Effector memory CD8-positive, alpha-beta T cell (primary cell): ENCODE measurements around the gene TAB2.
A peak's percentile ranks its signal among the peaks of the same experiment; 100 is the strongest.
"Not testable (repeated sequence)": the region's sequence is repeated elsewhere in the genome, so short reads cannot be mapped to it uniquely, and the experiment has no call there.

Experiments
- ATAC-seq: fragments of 150-1000 bp; cut with Tn5 transposase; replicated peaks from 2 replicates; pipeline ENCODE4 v1.10.0; 2021; ENCODE audit warnings: mild to moderate bottlenecking, moderate library complexity
- DNase-seq, 3 experiments: peaks; one replicate each; pipeline ENCODE4 v3.0.0; 2021
- H3K27ac Mint-ChIP-seq, 2 donors: one replicate each; pipeline ENCODE4 v1.8.0; 2022; ENCODE audit warnings: mild to moderate bottlenecking in 2 of 2, mixed read lengths in 2 of 2, moderate library complexity in 2 of 2
- H3K27me3 Mint-ChIP-seq, 2 donors: one replicate each; pipeline ENCODE4 v1.8.0; 2022; ENCODE audit warnings: mixed read lengths in 2 of 2
- H3K36me3 Mint-ChIP-seq: one replicate; pipeline ENCODE4 v1.8.0; 2022; ENCODE audit warnings: mild to moderate bottlenecking, moderate library complexity, mixed read lengths; ENCODE audit not compliant: insufficient read depth
- H3K4me1 Mint-ChIP-seq, 2 donors: one replicate each; pipeline ENCODE4 v1.8.0; 2022; ENCODE audit warnings: low read depth in 2 of 2, mixed read lengths in 2 of 2
- H3K4me3 Mint-ChIP-seq, 2 donors: one replicate each; pipeline ENCODE4 v1.8.0; 2022; ENCODE audit warnings: mild to moderate bottlenecking in 2 of 2, mixed read lengths in 2 of 2, moderate library complexity in 2 of 2
- H3K9me3 Mint-ChIP-seq, 2 donors: one replicate each; pipeline ENCODE4 v1.8.0; 2022; ENCODE audit warnings: mixed read lengths in 2 of 2

Gene TAB2

GRCh38 chr6:149454346-149454848 lies 136.9 kb downstream of the TAB2 start:
- no peak for DNase-seq

DNA sequence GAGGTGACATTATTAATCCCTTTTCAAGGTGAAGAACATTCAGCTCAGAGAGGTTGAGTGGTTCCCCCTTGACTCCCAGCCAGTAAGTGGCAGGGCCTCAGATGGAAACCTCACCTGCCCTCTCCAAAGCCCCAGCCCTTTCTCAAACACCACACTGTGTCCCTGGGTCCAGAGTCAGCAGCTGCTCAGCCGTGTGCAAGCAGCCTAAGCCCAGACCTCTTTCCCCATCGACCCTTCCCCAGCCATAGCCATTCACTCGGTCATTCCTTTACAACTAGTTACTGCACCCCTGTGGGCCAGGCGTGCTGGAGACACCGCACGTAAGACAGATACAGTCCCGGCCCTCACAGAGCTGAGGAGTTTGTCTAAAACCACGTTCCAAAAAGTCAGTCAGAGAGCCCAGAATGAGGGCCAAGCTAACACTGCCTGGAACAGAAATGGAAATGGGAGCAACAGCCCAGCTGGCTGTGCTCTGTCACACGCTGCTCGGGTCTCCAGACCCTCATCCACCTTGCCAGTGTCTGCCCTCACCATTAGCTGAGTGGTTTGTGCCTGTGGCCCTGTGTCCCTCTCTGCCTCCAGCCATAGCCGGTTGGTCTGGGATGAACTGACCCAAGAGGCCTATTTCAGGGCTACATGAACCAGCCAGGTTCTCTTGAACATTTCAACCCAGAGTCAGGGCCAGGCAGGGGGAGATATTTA lies 137.7 kb downstream of the TAB2 start:
- DNase-seq (no peak), ATAC-seq (no peak)
- Mint-ChIP-seq H3K9me3 (no peaks in the 10 kb centered on the region), H3K27me3 (no peaks in the 10 kb centered on the region), H3K36me3 (peaks cover 36% of the 10 kb centered on the region), H3K27ac (no peak overlapping the region), H3K4me3 (no peak overlapping the region), H3K4me1 (no peaks in the 10 kb centered on the region)

More at GRCh38 chr6:149454346-149454848, 136.9 kb downstream of the TAB2 start:
- no peak for ATAC-seq
- no peaks in the 10 kb centered on the region for H3K9me3 Mint-ChIP-seq
- no peaks in the 10 kb centered on the region for H3K4me1 Mint-ChIP-seq
- peak overlapping the region in 1 of 2 donors; percentile 16 for H3K27ac Mint-ChIP-seq
- peaks cover 33% of the 10 kb centered on the region for H3K36me3 Mint-ChIP-seq
- no peak overlapping the region for H3K4me3 Mint-ChIP-seq
- H3K27me3 Mint-ChIP-seq = no peaks in the 10 kb centered on the region

DNA sequence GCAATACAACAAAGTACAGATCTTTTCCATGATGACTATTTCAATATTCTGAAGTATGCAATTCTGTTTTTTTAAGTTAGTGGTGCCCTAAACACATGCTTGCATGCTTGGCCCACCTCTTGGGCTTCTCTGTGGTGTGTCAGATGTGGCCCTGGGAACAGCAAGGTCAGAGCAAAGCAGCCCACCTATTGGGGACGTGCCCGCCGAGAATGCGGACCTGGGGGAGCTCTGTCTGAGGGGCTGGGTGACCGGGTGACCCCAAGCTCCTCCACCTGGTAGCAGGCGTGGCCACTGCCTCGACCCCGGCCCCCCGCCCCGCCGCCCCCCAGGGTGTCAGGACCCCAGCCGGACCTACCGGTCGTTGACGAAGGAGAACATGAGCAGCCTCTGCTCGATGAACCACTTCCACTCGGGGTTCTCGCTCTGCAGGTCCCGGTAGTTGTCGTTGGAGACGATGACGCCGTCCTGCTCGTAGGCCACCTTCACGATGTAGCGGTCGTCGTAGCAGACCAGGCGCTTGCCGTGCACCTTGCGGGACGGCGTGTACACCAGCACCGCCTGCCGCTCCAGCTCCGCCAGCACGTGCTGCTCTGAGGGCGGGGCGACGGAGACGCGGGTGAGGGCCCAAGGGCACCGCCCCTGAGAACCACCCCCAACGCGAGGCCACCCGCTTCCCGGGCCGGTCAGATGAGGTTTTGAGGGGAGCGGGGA lies 139.0 kb downstream of the TAB2 start:
- no peak for ATAC-seq
- Mint-ChIP-seq H3K27ac (no peak overlapping the region), H3K27me3 (no peaks in the 10 kb centered on the region), H3K4me1 (no peaks in the 10 kb centered on the region), H3K4me3 (no peak overlapping the region), H3K36me3 (peaks cover 48% of the 10 kb centered on the region), H3K9me3 (no peaks in the 10 kb centered on the region)
- no peak for DNase-seq

GRCh38 chr6:149457316-149457884 lies 139.9 kb downstream of the TAB2 start:
- H3K36me3 Mint-ChIP-seq = peaks cover 54% of the 10 kb centered on the region
- no peak overlapping the region for H3K27ac Mint-ChIP-seq

GRCh38 chr6:149458196-149458595 lies 140.7 kb downstream of the TAB2 start:
- Mint-ChIP-seq H3K36me3 (peaks cover 48% of the 10 kb centered on the region), H3K27ac (no peak overlapping the region), H3K4me1 (no peaks in the 10 kb centered on the region), H3K27me3 (no peaks in the 10 kb centered on the region), H3K9me3 (no peaks in the 10 kb centered on the region), H3K4me3 (no peak overlapping the region)
- DNase-seq (no peak), ATAC-seq (no peak)

More at GRCh38 chr6:149457316-149457884, 139.9 kb downstream of the TAB2 start:
- Mint-ChIP-seq H3K9me3 (no peaks in the 10 kb centered on the region), H3K4me3 (no peak overlapping the region), H3K27me3 (no peaks in the 10 kb centered on the region), H3K4me1 (no peaks in the 10 kb centered on the region)
- DNase-seq = no peak
- no peak for ATAC-seq

DNA sequence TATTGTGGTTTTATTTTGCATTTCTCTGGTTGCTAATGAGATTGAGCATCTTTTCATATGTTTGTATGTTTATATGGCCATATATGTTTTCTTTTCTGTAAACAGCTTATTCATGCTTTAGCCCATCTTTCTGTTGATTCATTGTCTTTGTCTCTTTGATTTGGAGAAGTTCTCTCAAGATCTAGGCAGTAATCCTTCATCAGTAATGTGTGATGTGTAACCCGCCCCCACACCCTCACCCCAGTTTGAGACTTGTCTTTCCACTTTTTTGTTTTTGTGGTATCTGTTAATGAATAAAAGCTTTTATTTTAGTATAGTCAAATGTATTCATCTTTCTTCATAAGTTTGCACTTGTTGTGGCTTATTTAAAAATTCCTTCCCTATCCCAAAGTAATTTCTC lies 141.3 kb downstream of the TAB2 start:
- Mint-ChIP-seq H3K27ac (peak overlapping the region; percentile 28 to 46), H3K27me3 (no peaks in the 10 kb centered on the region), H3K4me1 (no peaks in the 10 kb centered on the region), H3K36me3 (peaks cover 50% of the 10 kb centered on the region), H3K4me3 (no peak overlapping the region), H3K9me3 (no peaks in the 10 kb centered on the region)
- no peak for ATAC-seq
- DNase-seq = no peak

DNA sequence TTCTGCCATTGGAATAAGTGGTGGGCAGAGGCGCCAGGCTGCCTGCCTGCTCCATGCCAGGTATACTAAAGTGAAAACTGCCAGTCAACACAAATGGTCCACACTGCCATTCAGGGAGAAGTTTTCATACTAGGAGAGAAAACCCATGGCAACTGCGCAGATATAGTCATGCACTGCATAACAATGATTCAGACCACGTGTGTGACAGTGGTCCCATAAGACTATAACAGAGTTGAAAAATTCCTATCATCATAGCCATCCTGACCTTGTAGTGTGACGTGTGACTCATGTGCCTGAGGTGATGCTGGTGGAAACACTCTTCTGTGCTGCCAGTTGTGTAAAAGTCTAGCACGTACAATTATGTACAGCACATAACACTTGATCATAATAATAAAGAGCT lies 142.2 kb downstream of the TAB2 start:
- H3K27me3 Mint-ChIP-seq = no peaks in the 10 kb centered on the region
- no peak overlapping the region for H3K4me3 Mint-ChIP-seq
- DNase-seq = no peak
- no peak for ATAC-seq
- H3K9me3 Mint-ChIP-seq = no peaks in the 10 kb centered on the region
- peaks cover 54% of the 10 kb centered on the region for H3K36me3 Mint-ChIP-seq
- H3K27ac Mint-ChIP-seq = no peak overlapping the region
- peaks cover 2 to 5% of the 10 kb centered on the region in 2 donors for H3K4me1 Mint-ChIP-seq

- H3K4me1 Mint-ChIP-seq, H3K4me3 Mint-ChIP-seq, ATAC-seq, DNase-seq, H3K9me3 Mint-ChIP-seq, H3K27me3 Mint-ChIP-seq: not testable (repeated sequence)
- peak overlapping the region in 1 of 2 donors; percentile 29 for H3K27ac Mint-ChIP-seq
- peaks cover 57% of the 10 kb centered on the region for H3K36me3 Mint-ChIP-seq
Observed at GRCh38 chr6:149460249-149460648, 142.7 kb downstream of the TAB2 start.
